ENCODE measurements around the gene KIR3DL2.
"Not testable (repeated sequence)": the region's sequence is repeated elsewhere in the genome, so short reads cannot be mapped to it uniquely, and the experiment has no call there.

GRCh38 chr19:54828064-54828463, 22.2 kb upstream of the KIR3DL2 start:
- TF ChIP-seq, protein P1, sequence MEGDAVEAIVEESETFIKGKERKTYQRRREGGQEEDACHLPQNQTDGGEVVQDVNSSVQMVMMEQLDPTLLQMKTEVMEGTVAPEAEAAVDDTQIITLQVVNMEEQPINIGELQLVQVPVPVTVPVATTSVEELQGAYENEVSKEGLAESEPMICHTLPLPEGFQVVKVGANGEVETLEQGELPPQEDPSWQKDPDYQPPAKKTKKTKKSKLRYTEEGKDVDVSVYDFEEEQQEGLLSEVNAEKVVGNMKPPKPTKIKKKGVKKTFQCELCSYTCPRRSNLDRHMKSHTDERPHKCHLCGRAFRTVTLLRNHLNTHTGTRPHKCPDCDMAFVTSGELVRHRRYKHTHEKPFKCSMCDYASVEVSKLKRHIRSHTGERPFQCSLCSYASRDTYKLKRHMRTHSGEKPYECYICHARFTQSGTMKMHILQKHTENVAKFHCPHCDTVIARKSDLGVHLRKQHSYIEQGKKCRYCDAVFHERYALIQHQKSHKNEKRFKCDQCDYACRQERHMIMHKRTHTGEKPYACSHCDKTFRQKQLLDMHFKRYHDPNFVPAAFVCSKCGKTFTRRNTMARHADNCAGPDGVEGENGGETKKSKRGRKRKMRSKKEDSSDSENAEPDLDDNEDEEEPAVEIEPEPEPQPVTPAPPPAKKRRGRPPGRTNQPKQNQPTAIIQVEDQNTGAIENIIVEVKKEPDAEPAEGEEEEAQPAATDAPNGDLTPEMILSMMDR (IDR thresholded peaks at IDR 0.05): not testable (repeated sequence)
- not testable (repeated sequence) for TF ChIP-seq POLR2A (IDR thresholded peaks at IDR 0.05)

All from right lobe of liver (tissue), 4 donors.